WTC11 (cell line): ENCODE results near the gene APH1A. TPM values are rescaled to one million over a fixed set of nuclear protein-coding genes. Genes with fewer than 3 reads are reported as not detected.
A peak's percentile ranks its signal among the peaks of the same experiment; 100 is the strongest.

Source experiments
- ATAC-seq: fragments of 200-7000 bp; cut with Tn5 transposase; 2 replicates; pipeline ENCODE4 v1.10.0; 2021; ENCODE audit warnings: mild to moderate bottlenecking, moderate library complexity
- CTCF ChIA-PET: fragments of 300-600 bp; sonication (Branson Sonifier 250); formaldehyde crosslinking; loops from one replicate; lab custom pipeline; 2021; ENCODE audit warnings: antibody characterized with exemption; lab: Charles Lee
- POLR2A ChIA-PET: fragments of 350-600 bp; sonication (Branson Sonifier 250); formaldehyde crosslinking; loops from one replicate; lab custom pipeline; 2021; ENCODE audit warnings: antibody characterized with exemption; lab: Charles Lee
- DNase-seq: peaks from one replicate; pipeline ENCODE4 v3.0.0; 2021; ENCODE audit warnings: low spot score
- H3K27ac Mint-ChIP-seq: 2 replicates; pipeline ENCODE4 v1.8.0; 2021; ENCODE audit warnings: mixed read lengths
- H3K27me3 Mint-ChIP-seq: 2 replicates; pipeline ENCODE4 v1.8.0; 2021; ENCODE audit warnings: low read depth, mild to moderate bottlenecking, moderate library complexity, mixed read lengths
- H3K36me3 Mint-ChIP-seq: 2 replicates; pipeline ENCODE4 v1.8.0; 2021; ENCODE audit warnings: mixed read lengths
- H3K4me1 Mint-ChIP-seq: 2 replicates; pipeline ENCODE4 v1.8.0; 2022; ENCODE audit warnings: mixed read lengths
- H3K4me3 Mint-ChIP-seq: 2 replicates; pipeline ENCODE4 v1.8.0; 2021; ENCODE audit warnings: mild to moderate bottlenecking, moderate library complexity, mixed read lengths
- H3K9me3 Mint-ChIP-seq: 2 replicates; pipeline ENCODE4 v1.8.0; 2021; ENCODE audit warnings: mixed read lengths
- AFF4 ChIP-seq: sonication (generic); formaldehyde crosslinking; IDR thresholded peaks from 2 replicates; pipeline ENCODE4 v1.8.1; 2023; ENCODE audit warnings: mild to moderate bottlenecking, missing genetic modification reagents, borderline replicate concordance
- ATF1 ChIP-seq: sonication (generic); formaldehyde crosslinking; IDR thresholded peaks from 2 replicates; pipeline ENCODE4 v1.8.1; 2023; ENCODE audit warnings: mild to moderate bottlenecking, moderate library complexity, missing genetic modification reagents
- ATF3 ChIP-seq: sonication (generic); formaldehyde crosslinking; conservative IDR thresholded peaks from 2 replicates; pipeline ENCODE4 v1.8.1; 2022; ENCODE audit warnings: mild to moderate bottlenecking, missing genetic modification reagents
- CREB1 ChIP-seq: sonication (generic); formaldehyde crosslinking; IDR thresholded peaks from 2 replicates; pipeline ENCODE4 v1.8.0; 2023; ENCODE audit warnings: mild to moderate bottlenecking, missing genetic modification reagents
- FOXJ3 ChIP-seq: sonication (generic); formaldehyde crosslinking; IDR thresholded peaks from 2 replicates; pipeline ENCODE4 v1.9.0; 2021; ENCODE audit warnings: missing genetic modification reagents, mild to moderate bottlenecking, borderline replicate concordance
- GTF2I ChIP-seq: fragments of 250-450 bp; sonication (Bioruptor Pico); conservative IDR thresholded peaks from 2 replicates; pipeline ENCODE4 v1.4.0; 2021; ENCODE audit warnings: mild to moderate bottlenecking
- IRF1 ChIP-seq: sonication (generic); formaldehyde crosslinking; IDR thresholded peaks from 2 replicates; pipeline ENCODE4 v1.8.0; 2023; ENCODE audit warnings: missing genetic modification reagents
- MXD4 ChIP-seq: fragments of 250-450 bp; sonication (Bioruptor Pico); IDR thresholded peaks from 2 replicates; pipeline ENCODE4 v1.8.0; 2021; ENCODE audit warnings: mild to moderate bottlenecking, moderate library complexity, borderline replicate concordance
- MYBL2 ChIP-seq: sonication (generic); formaldehyde crosslinking; IDR thresholded peaks from 2 replicates; pipeline ENCODE4 v1.8.1; 2023; ENCODE audit warnings: mild to moderate bottlenecking, moderate library complexity, missing genetic modification reagents
- NFATC4 ChIP-seq: fragments of 250-450 bp; sonication (Bioruptor Pico); IDR thresholded peaks from 2 replicates; pipeline ENCODE4 v1.9.0; 2021; ENCODE audit warnings: mild to moderate bottlenecking
- NFYB ChIP-seq: sonication (generic); formaldehyde crosslinking; conservative IDR thresholded peaks from 2 replicates; pipeline ENCODE4 v1.8.0; 2022; ENCODE audit warnings: low read depth, missing genetic modification reagents
- NR1H2 ChIP-seq: sonication (generic); formaldehyde crosslinking; IDR thresholded peaks from 2 replicates; pipeline ENCODE4 v1.9.0; 2021; ENCODE audit warnings: mild to moderate bottlenecking, moderate library complexity, missing genetic modification reagents
- NR2C2 ChIP-seq: sonication (generic); formaldehyde crosslinking; IDR thresholded peaks from 2 replicates; pipeline ENCODE4 v1.8.0; 2022; ENCODE audit warnings: mild to moderate bottlenecking, missing genetic modification reagents
- PRRX2 ChIP-seq: fragments of 250-450 bp; sonication (Bioruptor Pico); IDR thresholded peaks from 2 replicates; pipeline ENCODE4 v1.8.0; 2021; ENCODE audit warnings: mild to moderate bottlenecking
- SMAD3 ChIP-seq: sonication (generic); formaldehyde crosslinking; IDR thresholded peaks from 2 replicates; pipeline ENCODE4 v1.8.0; 2022; ENCODE audit warnings: missing genetic modification reagents, mild to moderate bottlenecking, borderline replicate concordance
- SMAD4 ChIP-seq: sonication (generic); formaldehyde crosslinking; IDR thresholded peaks from 2 replicates; pipeline ENCODE4 v1.8.0; 2022; ENCODE audit warnings: mild to moderate bottlenecking, missing genetic modification reagents
- SP1 ChIP-seq: sonication (generic); formaldehyde crosslinking; conservative IDR thresholded peaks from 2 replicates; pipeline ENCODE4 v1.8.1; 2022; ENCODE audit warnings: missing genetic modification reagents
- TEAD4 ChIP-seq: sonication (generic); formaldehyde crosslinking; IDR thresholded peaks from 2 replicates; pipeline ENCODE4 v1.8.0; 2022; ENCODE audit warnings: mild to moderate bottlenecking, missing genetic modification reagents
- USF1 ChIP-seq: sonication (generic); formaldehyde crosslinking; IDR thresholded peaks from 2 replicates; pipeline ENCODE4 v1.8.0; 2022; ENCODE audit warnings: mild to moderate bottlenecking, missing genetic modification reagents
- ZBTB21 ChIP-seq: sonication (generic); formaldehyde crosslinking; IDR thresholded peaks from 2 replicates; pipeline ENCODE4 v1.8.1; 2023; ENCODE audit warnings: mild to moderate bottlenecking, missing genetic modification reagents, borderline replicate concordance
- ZBTB43 ChIP-seq: sonication (generic); formaldehyde crosslinking; IDR thresholded peaks from 2 replicates; pipeline ENCODE4 v1.8.1; 2023; ENCODE audit warnings: mild to moderate bottlenecking, missing genetic modification reagents
- ZMAT4 ChIP-seq: fragments of 250-450 bp; sonication (Bioruptor Pico); IDR thresholded peaks from 2 replicates; pipeline ENCODE4 v1.9.0; 2021; ENCODE audit warnings: mild to moderate bottlenecking
- ZNF416 ChIP-seq: fragments of 250-450 bp; sonication (Bioruptor Pico); IDR thresholded peaks from 2 replicates; pipeline ENCODE4 v1.9.0; 2021; ENCODE audit warnings: mild to moderate bottlenecking, inconsistent platforms
- ZNF671 ChIP-seq: fragments of 250-450 bp; sonication (Bioruptor Pico); IDR thresholded peaks from 2 replicates; pipeline ENCODE4 v1.8.0; 2021; ENCODE audit warnings: mild to moderate bottlenecking
- ZSCAN18 ChIP-seq: fragments of 250-450 bp; sonication (Bioruptor Pico); IDR thresholded peaks from 2 replicates; pipeline ENCODE4 v2.1.2; 2022; ENCODE audit warnings: mild to moderate bottlenecking, moderate library complexity
- total RNA-seq: library from RNA; stranded (reverse); gene quantifications from 3 replicates; pipeline ENCODE4 v1.2.3, GENCODE V29; 2021

Gene APH1A
- total RNA-seq, 1 experiment from 2014 or later: 120 TPM

GRCh38 chr1:150262388-150263320, 6.2 kb downstream of the APH1A start:
- ATAC-seq: no peak
- Mint-ChIP-seq H3K4me3 (no peak overlapping the region), H3K27ac (peak overlapping the region; percentile 64)
- CTCF ChIA-PET: interaction anchor here (0.6 kb wide), 1 partner anchor 223 kb away, joined by 3 read pairs; no protein-coding TSS in a partner anchor
- TF ChIP-seq NR2C2 (CRISPR knock-in tag): no peak
- TF ChIP-seq AFF4 (CRISPR knock-in tag): no peak
- TF ChIP-seq PRRX2 (CRISPR knock-in tag): no peak
- TF ChIP-seq TEAD4 (CRISPR knock-in tag): no peak
- no peak for TF ChIP-seq ZMAT4 (CRISPR knock-in tag)
- TF ChIP-seq IRF1 (CRISPR knock-in tag): no peak
- TF ChIP-seq NFYB: no peak
- TF ChIP-seq USF1: no peak
- TF ChIP-seq CREB1 (CRISPR knock-in tag): no peak
- TF ChIP-seq ZNF416 (CRISPR knock-in tag): no peak
- TF ChIP-seq NFATC4 (CRISPR knock-in tag): no peak
- no peak for TF ChIP-seq NR1H2 (CRISPR knock-in tag)
- TF ChIP-seq SMAD3 (CRISPR knock-in tag): no peak
- no peak for TF ChIP-seq GTF2I (CRISPR knock-in tag)
- TF ChIP-seq ATF1: no peak
- no peak for TF ChIP-seq SMAD4 (CRISPR knock-in tag)
- no peak for TF ChIP-seq ZNF671
- TF ChIP-seq MXD4 (CRISPR knock-in tag): no peak
- TF ChIP-seq, all 79 proteins: peak for 0
- Mint-ChIP-seq H3K36me3 (peaks cover 51% of the 10 kb centered on the region), H3K4me1 (peaks cover 34% of the 10 kb centered on the region), H3K9me3 (no peaks in the 10 kb centered on the region), H3K27me3 (no peaks in the 10 kb centered on the region)
- DNase-seq: no peak
- POLR2A ChIA-PET: interaction anchor here (0.5 to 1.1 kb wide), 3 partner anchors 10 to 326 kb away, joined by 3 read pairs; partner anchors contain the start of genes C1orf54 and MTMR11

- Mint-ChIP-seq H3K36me3 (peaks cover 41% of the 10 kb centered on the region), H3K9me3 (no peaks in the 10 kb centered on the region), H3K27me3 (no peaks in the 10 kb centered on the region), H3K4me1 (peaks cover 34% of the 10 kb centered on the region), H3K27ac (peak overlapping the region; percentile 93; the same call in 1 of the 2 replicates), H3K4me3 (peak overlapping the region; percentile 32; the same call in 1 of the 2 replicates)
- CTCF ChIA-PET: interaction anchor here (1.9 kb wide), 1 partner anchor 11 kb away, joined by 17 read pairs; the partner anchor contains the start of gene C1orf54
- ATAC-seq: no peak
- POLR2A ChIA-PET: no interaction called here
- no peak for DNase-seq
- no peak for TF ChIP-seq ZBTB43
- TF ChIP-seq SMAD3 (CRISPR knock-in tag): no peak
- no peak for TF ChIP-seq ZBTB21 (CRISPR knock-in tag)
- TF ChIP-seq SP1 (CRISPR knock-in tag): no peak
- no peak for TF ChIP-seq CREB1 (CRISPR knock-in tag)
- no peak for TF ChIP-seq NFYB
- TF ChIP-seq FOXJ3 (CRISPR knock-in tag): no peak
- TF ChIP-seq ZNF671: no peak
- no peak for TF ChIP-seq ZSCAN18 (CRISPR knock-in tag)
- TF ChIP-seq MYBL2: no peak
- TF ChIP-seq ATF3 (CRISPR knock-in tag): no peak
Observed at GRCh38 chr1:150261367-150261766, 7.4 kb downstream of the APH1A start.
